HepG2 (cell line): ENCODE measurements around the gene CLEC16A. TPM values are rescaled to one million over a fixed set of nuclear protein-coding genes. Genes with fewer than 3 reads are reported as not detected.
A peak's percentile ranks its signal among the peaks of the same experiment; 100 is the strongest.

Experiments used
- MED8 ChIP-seq: sonication (generic); formaldehyde crosslinking; IDR thresholded peaks from 2 replicates; pipeline ENCODE4 v1.8.1; 2023; ENCODE audit warnings: mild to moderate bottlenecking, missing genetic modification reagents; ENCODE audit not compliant: insufficient replicate concordance
- MYC ChIP-seq: sonication (generic); formaldehyde crosslinking; IDR thresholded peaks from 2 replicates; pipeline ENCODE4 v1.9.0; 2021; ENCODE audit warnings: missing genetic modification reagents, borderline replicate concordance
- SAP130 ChIP-seq: IDR thresholded peaks from 2 replicates; pipeline ENCODE4 v1.6.1; 2016; ENCODE audit warnings: low read depth
- ZBTB20 ChIP-seq: sonication (generic); formaldehyde crosslinking; IDR thresholded peaks from 2 replicates; pipeline ENCODE4 v1.8.1; 2023; ENCODE audit warnings: missing genetic modification reagents, low read depth, mild to moderate bottlenecking, borderline replicate concordance
- ZBTB7A ChIP-seq: sonication (generic); formaldehyde crosslinking; IDR thresholded peaks from 2 replicates; pipeline ENCODE4 v1.8.0; 2022; ENCODE audit warnings: mild to moderate bottlenecking, missing genetic modification reagents
- ZFP82 ChIP-seq: sonication (generic); formaldehyde crosslinking; IDR thresholded peaks from 2 replicates; pipeline ENCODE4 v1.5.1; 2020; ENCODE audit warnings: mild to moderate bottlenecking, missing genetic modification reagents, borderline replicate concordance
- ZNF143 ChIP-seq: sonication (generic); formaldehyde crosslinking; IDR thresholded peaks from 2 replicates; pipeline ENCODE4 v1.4.0; 2020; ENCODE audit warnings: missing genetic modification reagents
- ZNF274 ChIP-seq: sonication (generic); formaldehyde crosslinking; IDR thresholded peaks from 2 replicates; pipeline ENCODE4 v1.5.1; 2020; ENCODE audit warnings: mild to moderate bottlenecking, missing genetic modification reagents
- ZNF296 ChIP-seq: sonication (generic); formaldehyde crosslinking; conservative IDR thresholded peaks from 2 replicates; pipeline ENCODE4 v1.5.0; 2020; ENCODE audit warnings: mild to moderate bottlenecking, missing genetic modification reagents
- ZNF446 ChIP-seq: sonication (generic); formaldehyde crosslinking; IDR thresholded peaks from 2 replicates; pipeline ENCODE4 v1.5.0; 2020; ENCODE audit warnings: mild to moderate bottlenecking, missing genetic modification reagents
- ZNF546 ChIP-seq: sonication (generic); formaldehyde crosslinking; conservative IDR thresholded peaks from 2 replicates; pipeline ENCODE4 v1.8.1; 2023; ENCODE audit warnings: mild to moderate bottlenecking, missing genetic modification reagents
- ZNF737 ChIP-seq: sonication (generic); formaldehyde crosslinking; IDR thresholded peaks from 2 replicates; pipeline ENCODE4 v1.5.0; 2020; ENCODE audit warnings: missing genetic modification reagents, mild to moderate bottlenecking, borderline replicate concordance
- ZNF777 ChIP-seq: sonication (generic); formaldehyde crosslinking; IDR thresholded peaks from 2 replicates; pipeline ENCODE4 v1.4.0; 2020; ENCODE audit warnings: missing genetic modification reagents
- ZNF781 ChIP-seq: sonication (generic); formaldehyde crosslinking; IDR thresholded peaks from 2 replicates; pipeline ENCODE4 v1.5.1; 2020; ENCODE audit warnings: borderline replicate concordance, mild to moderate bottlenecking, missing genetic modification reagents; ENCODE audit errors: not compliant biosample characterization
- ZSCAN31 ChIP-seq: sonication (generic); formaldehyde crosslinking; IDR thresholded peaks from 2 replicates; pipeline ENCODE4 v1.5.0; 2020; ENCODE audit warnings: low read depth, mild to moderate bottlenecking, missing genetic modification reagents
- polyA plus RNA-seq, 8 experiments: library from polyadenylated mRNA; depleted of rRNA in 3 of 8; stranded (reverse) in 7 of 8; unstranded in 1 of 8; fragments of >200 nt; fragmentation: Illumina TruSeq in 4 of 8; extraction: Trizol in 4 of 8; gene quantifications; 2 replicates each; pipeline versions ENCODE4 v1.2.1 to v1.2.3, GENCODE V29; 2011 to 2016; ENCODE audit warnings: low read depth in 4 of 8, missing spikeins in 1 of 8, mixed read lengths in 1 of 8; ENCODE audit not compliant: insufficient read depth in 1 of 8
- total RNA-seq, 5 experiments: library from RNA; depleted of rRNA; stranded (reverse); fragments of >200 nt; fragmentation: Illumina TruSeq; extraction: Trizol; gene quantifications; 2 replicates each; pipeline ENCODE4 v1.2.3, GENCODE V29; 2016; ENCODE audit warnings: low read depth in 1 of 5
- TF ChIP-seq, protein P1 (sequence below): sonication (generic); formaldehyde crosslinking; conservative IDR thresholded peaks from 2 replicates; pipeline ENCODE4 v1.4.0; 2020; ENCODE audit warnings: missing genetic modification reagents
- TF ChIP-seq, protein P2 (sequence below): sonication (generic); formaldehyde crosslinking; IDR thresholded peaks from 2 replicates; pipeline ENCODE4 v1.4.0; 2020; ENCODE audit warnings: missing genetic modification reagents
- TF ChIP-seq, protein P3 (sequence below): sonication (generic); formaldehyde crosslinking; IDR thresholded peaks from 2 replicates; pipeline ENCODE4 v1.4.0; 2020; ENCODE audit warnings: missing genetic modification reagents, borderline replicate concordance

CLEC16A gene
- total and polyA plus RNA-seq, 2 of the 13 experiments (the other 11 are each of a cell fraction or from before 2014, with no cell fraction given) = 8.5 to 10.3 TPM

DNA sequence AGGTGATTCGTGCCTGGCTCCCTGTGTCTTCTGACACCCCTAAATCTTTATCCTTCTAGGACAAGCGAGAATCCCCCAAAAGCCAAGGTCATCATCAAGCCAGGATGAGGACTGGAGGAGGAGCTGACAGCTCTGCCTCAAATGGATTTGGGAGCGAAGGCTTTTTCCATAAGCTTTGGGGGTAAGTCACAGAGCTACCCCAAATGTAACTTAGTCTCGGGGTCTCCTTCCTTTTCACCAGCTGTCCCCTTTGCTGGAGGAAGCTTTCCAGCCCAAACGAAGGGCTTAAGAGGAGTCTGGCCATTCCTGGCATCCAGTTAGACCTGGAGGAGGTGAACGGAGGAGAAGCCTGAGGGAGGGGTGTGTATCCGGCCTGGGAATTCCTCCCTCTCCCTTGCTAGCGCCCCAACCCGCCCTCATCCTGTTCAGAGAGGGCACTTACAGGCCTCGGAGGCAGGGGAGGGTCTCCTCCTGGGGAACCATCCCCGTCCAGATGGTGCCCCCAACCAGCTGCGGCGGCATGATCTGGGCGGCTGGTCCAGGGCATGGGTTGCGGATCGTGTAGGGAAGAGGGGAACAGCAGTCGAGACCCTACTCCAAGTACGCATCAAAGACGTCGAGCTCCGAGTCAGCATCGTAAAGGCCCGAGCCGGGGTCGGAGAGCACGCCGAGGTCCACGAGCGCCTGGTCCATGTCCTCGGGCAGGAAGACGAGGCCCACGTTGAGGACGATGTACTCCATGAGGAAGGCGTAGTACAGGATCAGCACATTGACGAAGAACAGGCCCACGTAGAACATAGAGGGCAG is 3.0 kb upstream of the CLEC16A start (continued):
- TF ChIP-seq ZNF546 (CRISPR knock-in tag) (0 out of 2 replicates have a peak, but pooled peaks have one; percentile 29), ZSCAN31 (0 out of 2 replicates have a peak, but pooled peaks have one; percentile 31), ZBTB7A (CRISPR knock-in tag) (peak; percentile 61), ZNF143 (peak; percentile 29; the same call in 1 of the 2 replicates), ZBTB20 (CRISPR knock-in tag) (peak; percentile 23; the same call in 1 of the 2 replicates), ZFP82 (CRISPR knock-in tag) (peak; percentile 80; the same call in 1 of the 2 replicates), ZNF446 (CRISPR knock-in tag) (peak; percentile 62), SAP130 (CRISPR knock-in tag) (peak; percentile 27; the same call in 1 of the 2 replicates), ZNF777 (CRISPR knock-in tag) (peak; percentile 45; the same call in 1 of the 2 replicates), MED8 (CRISPR knock-in tag) (peak; percentile 53), ZNF737 (CRISPR knock-in tag) (0 out of 2 replicates have a peak, but pooled peaks have one; percentile 84), ZNF781 (CRISPR knock-in tag) (peak; percentile 39), ZNF274 (CRISPR knock-in tag) (peak; percentile 56; the same call in 1 of the 2 replicates), ZNF296 (CRISPR knock-in tag) (0 out of 2 replicates have a peak, but pooled peaks have one; percentile 58), MYC (CRISPR knock-in tag) (peak; percentile 58; the same call in 1 of the 2 replicates)
- TF ChIP-seq, protein P1, sequence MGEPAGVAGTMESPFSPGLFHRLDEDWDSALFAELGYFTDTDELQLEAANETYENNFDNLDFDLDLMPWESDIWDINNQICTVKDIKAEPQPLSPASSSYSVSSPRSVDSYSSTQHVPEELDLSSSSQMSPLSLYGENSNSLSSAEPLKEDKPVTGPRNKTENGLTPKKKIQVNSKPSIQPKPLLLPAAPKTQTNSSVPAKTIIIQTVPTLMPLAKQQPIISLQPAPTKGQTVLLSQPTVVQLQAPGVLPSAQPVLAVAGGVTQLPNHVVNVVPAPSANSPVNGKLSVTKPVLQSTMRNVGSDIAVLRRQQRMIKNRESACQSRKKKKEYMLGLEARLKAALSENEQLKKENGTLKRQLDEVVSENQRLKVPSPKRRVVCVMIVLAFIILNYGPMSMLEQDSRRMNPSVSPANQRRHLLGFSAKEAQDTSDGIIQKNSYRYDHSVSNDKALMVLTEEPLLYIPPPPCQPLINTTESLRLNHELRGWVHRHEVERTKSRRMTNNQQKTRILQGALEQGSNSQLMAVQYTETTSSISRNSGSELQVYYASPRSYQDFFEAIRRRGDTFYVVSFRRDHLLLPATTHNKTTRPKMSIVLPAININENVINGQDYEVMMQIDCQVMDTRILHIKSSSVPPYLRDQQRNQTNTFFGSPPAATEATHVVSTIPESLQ = 0 out of 2 replicates have a peak, but pooled peaks have one; percentile 10
- TF ChIP-seq, protein P2, sequence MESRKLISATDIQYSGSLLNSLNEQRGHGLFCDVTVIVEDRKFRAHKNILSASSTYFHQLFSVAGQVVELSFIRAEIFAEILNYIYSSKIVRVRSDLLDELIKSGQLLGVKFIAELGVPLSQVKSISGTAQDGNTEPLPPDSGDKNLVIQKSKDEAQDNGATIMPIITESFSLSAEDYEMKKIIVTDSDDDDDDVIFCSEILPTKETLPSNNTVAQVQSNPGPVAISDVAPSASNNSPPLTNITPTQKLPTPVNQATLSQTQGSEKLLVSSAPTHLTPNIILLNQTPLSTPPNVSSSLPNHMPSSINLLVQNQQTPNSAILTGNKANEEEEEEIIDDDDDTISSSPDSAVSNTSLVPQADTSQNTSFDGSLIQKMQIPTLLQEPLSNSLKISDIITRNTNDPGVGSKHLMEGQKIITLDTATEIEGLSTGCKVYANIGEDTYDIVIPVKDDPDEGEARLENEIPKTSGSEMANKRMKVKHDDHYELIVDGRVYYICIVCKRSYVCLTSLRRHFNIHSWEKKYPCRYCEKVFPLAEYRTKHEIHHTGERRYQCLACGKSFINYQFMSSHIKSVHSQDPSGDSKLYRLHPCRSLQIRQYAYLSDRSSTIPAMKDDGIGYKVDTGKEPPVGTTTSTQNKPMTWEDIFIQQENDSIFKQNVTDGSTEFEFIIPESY (CRISPR knock-in tag) = no peak
- TF ChIP-seq, protein P3, sequence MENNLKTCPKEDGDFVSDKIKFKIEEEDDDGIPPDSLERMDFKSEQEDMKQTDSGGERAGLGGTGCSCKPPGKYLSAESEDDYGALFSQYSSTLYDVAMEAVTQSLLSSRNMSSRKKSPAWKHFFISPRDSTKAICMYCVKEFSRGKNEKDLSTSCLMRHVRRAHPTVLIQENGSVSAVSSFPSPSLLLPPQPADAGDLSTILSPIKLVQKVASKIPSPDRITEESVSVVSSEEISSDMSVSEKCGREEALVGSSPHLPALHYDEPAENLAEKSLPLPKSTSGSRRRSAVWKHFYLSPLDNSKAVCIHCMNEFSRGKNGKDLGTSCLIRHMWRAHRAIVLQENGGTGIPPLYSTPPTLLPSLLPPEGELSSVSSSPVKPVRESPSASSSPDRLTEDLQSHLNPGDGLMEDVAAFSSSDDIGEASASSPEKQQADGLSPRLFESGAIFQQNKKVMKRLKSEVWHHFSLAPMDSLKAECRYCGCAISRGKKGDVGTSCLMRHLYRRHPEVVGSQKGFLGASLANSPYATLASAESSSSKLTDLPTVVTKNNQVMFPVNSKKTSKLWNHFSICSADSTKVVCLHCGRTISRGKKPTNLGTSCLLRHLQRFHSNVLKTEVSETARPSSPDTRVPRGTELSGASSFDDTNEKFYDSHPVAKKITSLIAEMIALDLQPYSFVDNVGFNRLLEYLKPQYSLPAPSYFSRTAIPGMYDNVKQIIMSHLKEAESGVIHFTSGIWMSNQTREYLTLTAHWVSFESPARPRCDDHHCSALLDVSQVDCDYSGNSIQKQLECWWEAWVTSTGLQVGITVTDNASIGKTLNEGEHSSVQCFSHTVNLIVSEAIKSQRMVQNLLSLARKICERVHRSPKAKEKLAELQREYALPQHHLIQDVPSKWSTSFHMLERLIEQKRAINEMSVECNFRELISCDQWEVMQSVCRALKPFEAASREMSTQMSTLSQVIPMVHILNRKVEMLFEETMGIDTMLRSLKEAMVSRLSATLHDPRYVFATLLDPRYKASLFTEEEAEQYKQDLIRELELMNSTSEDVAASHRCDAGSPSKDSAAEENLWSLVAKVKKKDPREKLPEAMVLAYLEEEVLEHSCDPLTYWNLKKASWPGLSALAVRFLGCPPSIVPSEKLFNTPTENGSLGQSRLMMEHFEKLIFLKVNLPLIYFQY (CRISPR knock-in tag) = 0 out of 2 replicates have a peak, but pooled peaks have one; percentile 11
